Amniotic epithelial cell (primary cell): ENCODE data around the gene CDH2.

Experiments
- DNase-seq: peaks from one replicate; pipeline ENCODE4 v3.0.0-alpha.2; 2010; ENCODE audit warnings: low read depth

Gene CDH2

DNA sequence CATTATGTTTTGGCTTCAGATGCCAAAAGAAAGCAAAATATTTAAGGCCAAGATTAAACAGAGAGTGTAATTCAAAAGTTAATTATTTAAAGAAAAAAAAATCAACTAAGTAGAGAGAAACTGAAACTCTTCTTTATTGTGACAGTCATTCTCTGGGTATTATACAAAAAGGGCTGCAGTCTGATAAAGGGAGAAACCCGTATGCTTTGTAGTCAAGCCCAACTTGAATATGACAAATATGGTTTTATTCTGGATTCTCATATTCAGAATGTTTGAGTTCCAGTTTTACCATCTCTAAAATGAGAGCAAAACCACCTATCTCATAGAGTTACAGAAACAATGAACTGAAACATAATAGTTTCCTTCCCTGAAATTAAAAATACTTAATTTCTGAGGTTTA lies 8.2 kb downstream of the CDH2 start:
- DNase-seq = no peak

GRCh38 chr18:28167835-28168349 lies 9.0 kb downstream of the CDH2 start:
- no peak for DNase-seq

GRCh38 chr18:28164771-28165483 lies 12.0 kb downstream of the CDH2 start:
- DNase-seq = no peak

DNA sequence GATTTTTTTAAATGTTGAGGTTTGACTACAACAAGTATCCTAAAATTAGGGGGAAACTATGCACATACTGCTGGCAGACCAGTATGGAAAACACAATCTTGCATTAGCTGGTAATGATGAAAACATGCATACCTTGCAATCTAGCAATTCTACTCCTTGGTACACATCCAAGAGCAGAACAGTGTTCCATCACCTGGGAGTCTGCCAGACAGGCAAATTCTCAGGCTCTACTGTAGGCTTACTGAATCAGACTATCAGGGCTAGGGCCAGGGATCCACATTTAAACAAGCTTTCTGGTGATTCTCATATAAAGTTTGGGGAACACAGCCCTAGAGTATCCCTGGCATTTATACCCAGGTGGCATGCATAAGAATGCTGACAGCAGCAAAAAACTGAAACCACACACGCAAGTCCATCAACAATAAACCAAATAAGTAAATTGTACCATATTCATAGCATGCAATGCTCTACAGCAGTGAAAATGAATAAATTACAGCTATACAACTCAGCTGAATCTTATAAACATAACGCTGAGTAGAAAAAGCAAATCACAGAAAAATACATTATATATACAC lies 13.6 kb downstream of the CDH2 start:
- peak; percentile 77 for DNase-seq

DNA sequence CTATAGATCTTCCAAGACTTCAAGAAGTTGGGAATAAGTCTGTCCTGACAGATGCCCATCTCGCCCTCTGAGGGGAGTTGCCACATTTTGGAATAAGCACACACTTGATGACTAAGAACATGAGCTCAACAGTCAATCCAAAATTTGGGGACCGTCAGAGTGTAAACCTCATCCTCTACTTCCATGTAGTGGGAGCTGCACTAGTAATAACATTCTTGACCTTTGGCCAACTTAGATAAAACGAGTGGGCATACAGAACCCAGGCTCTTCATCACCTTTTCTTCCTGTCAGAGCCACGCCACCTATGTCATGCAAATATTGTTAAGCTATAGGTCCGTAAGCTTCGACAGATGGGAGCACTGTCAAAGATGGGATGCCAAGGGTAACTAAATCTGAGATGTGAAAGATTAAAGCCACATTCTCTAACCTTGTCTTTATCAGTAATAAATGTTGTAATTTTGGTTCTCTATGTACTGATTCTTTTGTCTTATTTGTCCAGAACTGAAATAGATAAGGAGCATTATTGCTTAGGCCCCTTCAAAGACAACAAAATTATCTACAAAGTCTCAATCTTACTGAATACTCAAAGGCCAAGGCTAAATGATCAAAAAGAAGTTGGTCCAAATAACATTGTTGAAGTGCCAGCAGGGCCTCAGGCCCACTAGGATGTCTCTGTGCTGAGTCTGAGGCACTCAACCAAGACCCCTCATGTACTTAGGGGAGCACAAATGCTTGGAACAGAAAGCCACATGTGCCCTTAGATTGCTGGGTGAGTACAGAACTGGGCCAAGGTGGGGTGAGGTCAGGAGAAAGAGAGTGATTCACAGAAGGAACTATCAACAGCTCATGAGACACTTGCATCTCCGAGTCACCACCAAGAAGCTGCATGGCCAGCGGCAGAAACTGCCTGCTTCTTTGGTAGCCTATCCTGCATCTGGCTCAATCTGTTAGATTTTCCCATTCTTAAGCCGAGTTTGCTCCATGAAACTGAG lies 15.0 kb downstream of the CDH2 start:
- DNase-seq = peak; percentile 54

GRCh38 chr18:28159055-28159454 lies 17.9 kb downstream of the CDH2 start:
- DNase-seq = no peak

DNA sequence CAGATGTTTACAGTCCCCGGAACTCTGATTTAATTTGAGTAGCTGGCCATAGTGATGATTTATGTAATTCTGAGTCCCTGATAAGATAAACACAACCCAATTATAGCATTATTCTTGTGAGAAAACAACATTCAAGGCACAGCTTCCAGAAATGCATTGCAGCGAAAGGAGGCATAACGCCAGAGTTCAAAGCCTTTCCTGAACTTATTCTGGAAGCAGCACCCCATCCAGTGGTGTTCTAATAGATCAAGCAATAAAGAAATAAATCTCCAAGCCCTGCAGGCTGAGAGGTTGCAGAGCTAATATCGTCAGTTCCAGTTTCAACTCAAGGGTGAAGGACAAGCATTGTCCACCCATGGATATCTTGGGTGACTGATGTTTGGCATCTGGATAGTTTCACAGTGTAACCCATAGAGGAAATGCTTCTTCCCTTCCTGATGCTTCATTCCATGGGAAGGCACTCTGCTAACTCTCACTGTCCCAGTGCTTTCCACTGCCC lies 18.8 kb downstream of the CDH2 start:
- peak; percentile 81 for DNase-seq

DNA sequence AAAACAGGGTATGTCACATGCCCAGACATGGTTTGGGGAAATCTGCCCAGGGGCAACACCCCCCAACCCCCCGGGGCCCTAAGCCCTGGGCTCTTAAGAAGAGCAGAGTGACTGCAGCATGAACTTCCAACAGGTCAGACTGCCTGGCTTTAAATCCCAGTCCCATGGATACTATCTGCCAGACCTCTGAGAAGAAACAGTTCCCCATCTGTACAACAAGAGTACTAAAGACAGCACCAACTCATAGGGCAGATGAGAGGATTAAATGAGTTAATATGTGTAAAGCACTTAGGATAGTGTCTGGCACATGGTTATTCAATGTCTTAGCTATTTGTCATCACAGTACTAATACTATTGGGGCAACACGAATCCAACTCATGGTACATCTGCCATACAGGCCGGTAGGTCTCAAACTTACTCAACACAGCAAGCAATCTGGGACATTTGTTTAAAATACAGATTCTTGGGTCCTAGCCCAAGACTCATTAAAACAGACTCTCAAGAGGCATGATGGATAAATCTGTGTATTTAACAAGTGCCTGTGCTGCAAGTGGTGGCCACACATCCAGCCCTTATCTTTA lies 23.4 kb downstream of the CDH2 start:
- peak; percentile 68 for DNase-seq

DNA sequence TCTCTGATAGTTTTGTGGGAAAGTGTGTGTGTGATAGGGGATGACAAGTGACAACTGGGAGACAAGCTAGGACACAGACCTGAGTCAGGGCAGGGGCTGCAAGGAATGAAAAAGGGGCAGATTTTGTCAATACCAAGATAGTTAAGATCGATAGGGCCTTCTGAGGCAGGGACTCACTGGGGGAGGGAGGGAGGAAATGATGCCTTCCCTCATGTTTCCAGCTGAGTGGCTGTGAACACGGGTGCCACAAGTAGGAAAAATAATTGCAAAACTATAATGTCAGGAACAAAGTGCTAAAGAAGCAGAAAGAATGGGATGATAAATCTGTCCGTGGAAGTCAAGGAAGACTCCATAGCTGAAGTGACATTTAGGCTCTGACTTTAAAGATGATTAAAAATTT lies 24.2 kb downstream of the CDH2 start:
- DNase-seq = no peak

DNA sequence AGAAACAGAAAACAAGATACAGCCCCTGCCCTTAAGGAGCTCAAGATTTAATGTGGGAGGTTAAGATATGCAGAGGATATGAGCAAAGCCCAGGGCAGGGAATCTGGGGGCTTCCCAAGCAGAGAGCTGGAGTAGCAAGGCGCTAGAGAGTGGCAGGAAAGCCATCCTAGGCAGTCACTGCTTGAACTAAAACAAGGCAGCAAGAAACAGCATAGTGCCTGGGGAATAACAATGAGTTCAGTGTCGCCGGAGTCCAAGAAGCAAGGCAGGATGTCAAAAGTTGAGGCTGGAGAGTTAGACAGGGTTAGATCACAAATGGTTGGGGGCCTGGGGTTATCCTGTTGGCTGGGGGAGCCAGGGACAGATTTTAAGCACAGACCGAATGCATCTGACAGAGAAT lies 24.6 kb downstream of the CDH2 start:
- DNase-seq = no peak

DNA sequence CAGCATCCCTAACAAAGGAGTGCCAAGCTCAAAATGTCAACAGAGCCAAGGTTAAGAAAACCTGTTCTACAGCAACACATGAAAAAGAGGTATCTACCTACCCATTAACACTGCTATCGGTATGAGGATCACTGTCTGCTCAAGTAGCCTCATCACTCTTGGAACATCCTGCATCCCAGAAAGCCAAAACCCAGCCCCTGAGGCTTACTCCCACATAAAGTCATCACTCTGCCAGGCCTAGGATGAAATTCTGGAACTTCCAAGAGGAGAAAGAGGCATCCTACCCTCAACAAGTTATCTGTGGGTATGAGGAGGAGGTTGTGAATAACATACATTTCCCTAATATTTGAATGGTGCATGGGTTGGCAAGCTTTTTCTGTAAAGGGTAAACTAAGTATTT lies 25.5 kb downstream of the CDH2 start:
- no peak for DNase-seq

- DNase-seq = no peak
These were observed 26.0 kb downstream of the CDH2 start for GRCh38 chr18:28150925-28151324.

- DNase-seq = no peak
These were observed 27.0 kb downstream of the CDH2 start for GRCh38 chr18:28149810-28150420.

GRCh38 chr18:28147674-28148171 lies 29.2 kb downstream of the CDH2 start:
- peak; percentile 98 for DNase-seq

GRCh38 chr18:28143725-28144124 lies 33.2 kb downstream of the CDH2 start:
- DNase-seq = no peak

- no peak for DNase-seq
These were observed 38.1 kb downstream of the CDH2 start for GRCh38 chr18:28138816-28139215.

- DNase-seq = peak; percentile 64
These were observed 40.9 kb downstream of the CDH2 start for GRCh38 chr18:28136071-28136470.

GRCh38 chr18:28134774-28135173 lies 42.2 kb downstream of the CDH2 start:
- no peak for DNase-seq

- peak; percentile 84 for DNase-seq
These were observed 44.8 kb downstream of the CDH2 start for GRCh38 chr18:28132084-28132483.

DNA sequence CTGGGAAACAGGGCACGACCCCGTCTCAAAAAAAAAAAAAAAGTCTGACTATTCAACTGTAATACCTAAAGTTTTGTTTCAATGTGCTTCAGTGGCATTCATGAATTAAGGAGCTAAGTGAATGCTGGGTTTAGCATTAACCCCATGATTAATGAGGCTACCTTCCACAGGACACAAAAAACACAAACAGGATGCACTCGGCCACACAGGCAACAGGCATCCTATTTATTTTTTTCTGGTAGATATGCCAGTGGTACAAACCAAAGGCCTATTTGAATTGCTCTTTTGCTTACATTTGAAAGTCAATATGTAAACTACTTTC lies 48.3 kb downstream of the CDH2 start:
- no peak for DNase-seq
